ENCODE measurements around the gene EZR.

DNA sequence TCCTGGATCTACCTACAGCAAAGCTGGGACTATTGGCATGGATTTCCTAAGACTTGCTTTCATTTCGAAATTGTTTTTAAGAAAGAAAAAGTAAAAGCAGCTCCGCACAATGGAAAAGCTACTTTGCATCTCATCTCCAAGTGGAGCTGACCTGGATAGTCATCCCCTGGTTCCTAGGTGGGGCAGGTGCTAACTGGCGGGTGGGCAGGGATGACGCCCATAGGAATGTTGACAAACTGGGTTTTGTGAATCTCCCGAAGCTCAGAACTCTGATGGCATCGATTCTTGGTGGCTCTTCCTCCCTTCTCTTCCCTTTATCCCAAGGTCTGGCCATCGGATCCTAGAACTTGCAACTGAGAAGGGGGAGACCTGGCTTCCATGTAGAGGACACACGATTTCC lies 12.4 kb upstream of the EZR start:
- no peak for TF ChIP-seq CTCF (IDR thresholded peaks at IDR 0.05)
- no peak for TF ChIP-seq EZH2 (IDR thresholded peaks at IDR 0.05; ENCODE audit: borderline replicate concordance, insufficient read depth, low read depth, low read length, poor library complexity, severe bottlenecking)
